Calu3 (cell line): ENCODE data around the gene DCDC2C. TPM values are rescaled to one million over a fixed set of nuclear protein-coding genes. Genes with fewer than 3 reads are reported as not detected.

Source experiments
- BruUV-seq: library from RNA; stranded (reverse); fragments of 400-500 nt; replicated peaks from 2 replicates; lab custom pipeline; 2021; lab: Mats Ljungman, UMichigan
- CTCF ChIA-PET: fragments of 300-600 bp; sonication (Branson Sonifier 250); formaldehyde crosslinking; loops from one replicate; lab custom pipeline; 2022; ENCODE audit warnings: antibody characterized with exemption; lab: Charles Lee
- DNase-seq: peaks from one replicate; pipeline ENCODE4 v3.0.0; 2022
- H3K27ac Mint-ChIP-seq: one replicate; pipeline ENCODE4 v1.8.0; 2022; ENCODE audit warnings: mixed read lengths; ENCODE audit not compliant: unreplicated experiment
- H3K27me3 Mint-ChIP-seq: one replicate; pipeline ENCODE4 v1.8.0; 2022; ENCODE audit warnings: mixed read lengths; ENCODE audit not compliant: unreplicated experiment
- H3K36me3 Mint-ChIP-seq: one replicate; pipeline ENCODE4 v1.8.0; 2022; ENCODE audit warnings: mild to moderate bottlenecking, moderate library complexity, mixed read lengths; ENCODE audit not compliant: insufficient read depth, unreplicated experiment
- H3K4me1 Mint-ChIP-seq: one replicate; pipeline ENCODE4 v1.8.0; 2022; ENCODE audit warnings: mild to moderate bottlenecking, low read depth, mixed read lengths; ENCODE audit not compliant: unreplicated experiment
- H3K4me3 Mint-ChIP-seq: one replicate; pipeline ENCODE4 v1.8.0; 2022; ENCODE audit warnings: mild to moderate bottlenecking, low read depth, moderate library complexity, mixed read lengths; ENCODE audit not compliant: unreplicated experiment
- H3K9me3 Mint-ChIP-seq: one replicate; pipeline ENCODE4 v1.8.0; 2022; ENCODE audit warnings: low read depth, mixed read lengths; ENCODE audit not compliant: unreplicated experiment
- intact Hi-C: fragments of 100-400 bp; cut with micrococcal nuclease; formaldehyde crosslinking; loops from one replicate; pipeline ENCODE4 v1.10.0; 2022; ENCODE audit not compliant: unreplicated experiment
- total RNA-seq: library from RNA; stranded (reverse); gene quantifications from 2 replicates; pipeline ENCODE4 v1.2.3, GENCODE V29; 2022
- TF ChIP-seq, protein P1 (sequence below): fragments of 200-600 bp; IDR thresholded peaks from one replicate; pipeline ENCODE4 v1.8.0; 2022; ENCODE audit warnings: antibody characterized with exemption; ENCODE audit not compliant: unreplicated experiment

The DCDC2C gene
- total RNA-seq, 1 experiment from 2014 or later: not detected

DNA sequence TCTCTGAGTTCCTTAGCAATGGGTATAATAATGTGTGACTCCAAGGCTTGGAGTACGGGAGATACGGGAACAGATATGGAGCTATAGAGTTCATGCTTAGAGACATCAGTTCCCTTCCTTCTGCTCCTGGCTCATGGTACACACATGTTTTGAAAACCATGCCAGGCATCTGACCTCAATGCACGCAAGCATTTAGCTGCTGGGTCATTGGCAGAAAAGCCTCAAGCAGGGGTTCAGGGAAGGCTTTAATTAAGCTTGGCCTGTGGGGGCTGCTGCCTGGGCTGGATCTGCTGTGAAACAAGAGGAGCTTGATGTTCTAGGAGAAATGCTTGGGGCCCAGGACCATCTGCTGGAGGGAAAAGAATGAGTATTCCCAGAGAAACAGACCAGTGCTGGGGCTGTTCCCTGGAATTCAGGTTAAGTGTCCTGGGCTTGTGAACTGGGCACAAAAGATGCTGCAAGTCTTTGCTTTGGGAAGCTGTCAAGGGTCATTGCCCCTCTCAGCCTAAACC is 42.2 kb upstream of the DCDC2C start:
- H3K27me3 Mint-ChIP-seq: no peaks in the 10 kb centered on the region
- peaks cover 7% of the 10 kb centered on the region for H3K9me3 Mint-ChIP-seq
- BruUV-seq: no TSS peak
- intact Hi-C loops: no loop called here
- CTCF ChIA-PET: interaction anchor here (0.9 kb wide), 1 partner anchor 17 kb away, joined by 3 read pairs; no protein-coding TSS in a partner anchor
- H3K36me3 Mint-ChIP-seq: no peaks in the 10 kb centered on the region
- DNase-seq: no peak
- peaks cover 9% of the 10 kb centered on the region for H3K4me1 Mint-ChIP-seq
- TF ChIP-seq, protein P1, sequence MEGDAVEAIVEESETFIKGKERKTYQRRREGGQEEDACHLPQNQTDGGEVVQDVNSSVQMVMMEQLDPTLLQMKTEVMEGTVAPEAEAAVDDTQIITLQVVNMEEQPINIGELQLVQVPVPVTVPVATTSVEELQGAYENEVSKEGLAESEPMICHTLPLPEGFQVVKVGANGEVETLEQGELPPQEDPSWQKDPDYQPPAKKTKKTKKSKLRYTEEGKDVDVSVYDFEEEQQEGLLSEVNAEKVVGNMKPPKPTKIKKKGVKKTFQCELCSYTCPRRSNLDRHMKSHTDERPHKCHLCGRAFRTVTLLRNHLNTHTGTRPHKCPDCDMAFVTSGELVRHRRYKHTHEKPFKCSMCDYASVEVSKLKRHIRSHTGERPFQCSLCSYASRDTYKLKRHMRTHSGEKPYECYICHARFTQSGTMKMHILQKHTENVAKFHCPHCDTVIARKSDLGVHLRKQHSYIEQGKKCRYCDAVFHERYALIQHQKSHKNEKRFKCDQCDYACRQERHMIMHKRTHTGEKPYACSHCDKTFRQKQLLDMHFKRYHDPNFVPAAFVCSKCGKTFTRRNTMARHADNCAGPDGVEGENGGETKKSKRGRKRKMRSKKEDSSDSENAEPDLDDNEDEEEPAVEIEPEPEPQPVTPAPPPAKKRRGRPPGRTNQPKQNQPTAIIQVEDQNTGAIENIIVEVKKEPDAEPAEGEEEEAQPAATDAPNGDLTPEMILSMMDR: no peak
- H3K4me3 Mint-ChIP-seq: no peak overlapping the region
- no peak overlapping the region for H3K27ac Mint-ChIP-seq

DNA sequence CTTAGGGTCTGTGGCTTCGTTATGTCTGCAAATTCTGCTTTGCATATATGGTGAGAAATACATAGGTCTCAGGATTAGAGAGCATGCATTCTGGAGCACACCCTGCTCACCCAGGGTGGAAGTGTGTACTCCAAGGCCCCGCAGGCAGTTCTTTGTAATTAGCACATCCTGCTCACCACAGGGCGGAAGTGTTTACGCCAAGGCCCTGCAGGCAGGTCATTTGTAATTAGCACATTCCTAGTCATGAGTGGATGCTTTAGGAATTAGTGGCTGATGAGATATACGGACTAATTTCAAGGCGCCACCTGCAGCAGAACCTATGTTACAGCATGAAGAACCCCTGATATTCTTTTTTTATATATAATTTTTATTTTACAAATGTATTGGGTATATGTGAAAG is 41.1 kb upstream of the DCDC2C start:
- H3K36me3 Mint-ChIP-seq: no peaks in the 10 kb centered on the region
- H3K9me3 Mint-ChIP-seq: peaks cover 7% of the 10 kb centered on the region
- no TSS peak for BruUV-seq
- H3K27ac Mint-ChIP-seq: no peak overlapping the region
- intact Hi-C loops: no loop called here
- TF ChIP-seq, protein P1: no peak
- H3K4me1 Mint-ChIP-seq: peaks cover 9% of the 10 kb centered on the region
- H3K27me3 Mint-ChIP-seq: no peaks in the 10 kb centered on the region
- no peak overlapping the region for H3K4me3 Mint-ChIP-seq
- no peak for DNase-seq
- CTCF ChIA-PET: interaction anchor here (0.9 kb wide), 1 partner anchor 18 kb away, joined by 3 read pairs; no protein-coding TSS in a partner anchor

DNA sequence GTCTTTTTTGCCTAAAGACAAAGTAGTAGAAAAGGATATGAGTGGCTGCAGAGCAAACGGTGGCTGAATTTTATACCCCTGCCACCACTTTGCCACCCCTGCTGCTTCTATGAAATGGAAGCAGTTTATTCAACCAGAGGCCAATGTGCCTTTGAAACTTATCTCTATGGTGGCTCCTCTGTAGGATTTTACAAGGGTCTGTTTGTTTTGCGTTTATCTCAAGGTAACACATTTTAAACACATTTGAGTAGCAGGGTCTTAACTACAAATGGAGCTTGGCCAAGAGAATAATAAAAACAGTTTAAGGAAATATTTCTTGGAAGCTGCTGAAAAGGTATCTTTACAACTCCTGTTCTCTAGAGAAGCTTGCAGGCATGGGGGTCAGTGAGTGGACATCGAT is 39.3 kb upstream of the DCDC2C start:
- no peaks in the 10 kb centered on the region for H3K36me3 Mint-ChIP-seq
- H3K4me3 Mint-ChIP-seq: no peak overlapping the region
- intact Hi-C loops: no loop called here
- H3K9me3 Mint-ChIP-seq: peaks cover 7% of the 10 kb centered on the region
- H3K27ac Mint-ChIP-seq: no peak overlapping the region
- CTCF ChIA-PET: no interaction called here
- no TSS peak for BruUV-seq
- peaks cover 9% of the 10 kb centered on the region for H3K4me1 Mint-ChIP-seq
- H3K27me3 Mint-ChIP-seq: no peaks in the 10 kb centered on the region
- TF ChIP-seq, protein P1: no peak
- DNase-seq: no peak

DNA sequence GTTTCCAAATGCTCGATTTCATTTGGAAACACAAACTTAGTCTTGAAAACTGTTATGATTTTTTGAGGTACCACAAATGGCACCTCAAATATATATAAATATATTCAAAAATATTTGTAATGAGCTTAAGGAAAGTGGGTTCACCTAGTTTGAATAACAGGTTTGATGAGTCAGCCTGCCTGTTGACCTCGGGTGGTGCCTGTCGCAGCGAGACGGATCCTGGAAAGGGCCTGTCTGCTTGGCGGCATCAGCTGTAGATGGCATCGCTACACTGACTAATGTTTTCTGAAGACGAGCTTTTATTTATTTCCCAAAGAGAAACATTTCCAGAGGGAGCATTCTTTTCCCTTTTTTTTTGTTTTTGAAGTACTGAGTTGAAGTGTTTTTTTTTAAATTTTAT is 38.5 kb upstream of the DCDC2C start:
- peaks cover 9% of the 10 kb centered on the region for H3K4me1 Mint-ChIP-seq
- no peak overlapping the region for H3K4me3 Mint-ChIP-seq
- H3K27ac Mint-ChIP-seq: no peak overlapping the region
- BruUV-seq: no TSS peak
- CTCF ChIA-PET: interaction anchor here (0.7 to 0.9 kb wide), 2 partner anchors 20 to 80 kb away, joined by 4 to 6 read pairs; no protein-coding TSS in a partner anchor
- peaks cover 3% of the 10 kb centered on the region for H3K36me3 Mint-ChIP-seq
- H3K27me3 Mint-ChIP-seq: no peaks in the 10 kb centered on the region
- DNase-seq: no peak
- TF ChIP-seq, protein P1: no peak
- H3K9me3 Mint-ChIP-seq: peaks cover 7% of the 10 kb centered on the region
- intact Hi-C loops: no loop called here
